IgD-negative memory B cell (primary cell): ENCODE results near the gene C17orf50. TPM values are rescaled to one million over a fixed set of nuclear protein-coding genes. Genes with fewer than 3 reads are reported as not detected.

Experiments
- H3K27ac Mint-ChIP-seq, 3 donors: one replicate each; pipeline ENCODE4 v1.8.0; 2020 to 2022; ENCODE audit warnings: mild to moderate bottlenecking in 3 of 3, mixed read lengths in 3 of 3, moderate library complexity in 1 of 3
- H3K27me3 Mint-ChIP-seq: one replicate; pipeline ENCODE4 v1.8.0; 2021; ENCODE audit warnings: mixed read lengths
- H3K36me3 Mint-ChIP-seq: one replicate; pipeline ENCODE4 v1.8.0; 2020; ENCODE audit warnings: mild to moderate bottlenecking, mixed read lengths
- H3K4me1 Mint-ChIP-seq, 3 donors: one replicate each; pipeline ENCODE4 v1.8.0; 2020 to 2022; ENCODE audit warnings: mixed read lengths in 3 of 3, mild to moderate bottlenecking in 1 of 3
- H3K4me3 Mint-ChIP-seq, 4 donors: one replicate each; pipeline ENCODE4 v1.8.0; 2020 to 2022; ENCODE audit warnings: mild to moderate bottlenecking in 4 of 4, mixed read lengths in 4 of 4, moderate library complexity in 3 of 4
- H3K9me3 Mint-ChIP-seq, 3 donors: one replicate each; pipeline ENCODE4 v1.8.0; 2020 to 2021; ENCODE audit warnings: mixed read lengths in 3 of 3, mild to moderate bottlenecking in 1 of 3
- polyA plus RNA-seq: library from polyadenylated mRNA; unstranded; fragments of 300-500 nt; fragmentation: Illumina TruSeq; gene quantifications from one replicate; pipeline ENCODE4 v1.2.3, GENCODE V29; 2021

Gene C17orf50
- polyA plus RNA-seq, 1 donor from 2014 or later, result not detected

DNA sequence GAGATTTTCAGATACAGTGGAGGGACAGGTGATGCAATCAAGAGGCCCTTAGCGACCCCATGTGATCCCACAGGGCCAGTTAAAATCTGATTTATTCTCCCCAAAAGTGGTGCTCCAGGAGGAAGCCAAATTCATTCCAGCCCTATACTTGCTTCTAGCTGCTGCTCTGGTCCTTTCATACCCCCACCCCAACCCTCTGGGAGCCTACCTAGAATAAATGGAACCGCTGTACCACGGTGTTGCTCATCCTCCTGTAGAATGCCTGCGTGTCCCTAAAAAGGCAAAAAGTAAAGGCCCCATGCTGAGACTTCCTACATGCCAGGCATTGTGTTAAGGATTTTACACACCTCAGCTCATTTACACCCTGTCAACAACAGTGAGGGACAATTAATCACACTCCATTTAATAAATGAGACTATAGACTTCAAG, 31.3 kb upstream of the C17orf50 start:
- Mint-ChIP-seq H3K4me1 (peaks cover 0 to 11% (median 10%) of the 10 kb centered on the region in 3 donors), H3K36me3 (peaks cover 21% of the 10 kb centered on the region), H3K9me3 (no peaks in the 10 kb centered on the region)

DNA sequence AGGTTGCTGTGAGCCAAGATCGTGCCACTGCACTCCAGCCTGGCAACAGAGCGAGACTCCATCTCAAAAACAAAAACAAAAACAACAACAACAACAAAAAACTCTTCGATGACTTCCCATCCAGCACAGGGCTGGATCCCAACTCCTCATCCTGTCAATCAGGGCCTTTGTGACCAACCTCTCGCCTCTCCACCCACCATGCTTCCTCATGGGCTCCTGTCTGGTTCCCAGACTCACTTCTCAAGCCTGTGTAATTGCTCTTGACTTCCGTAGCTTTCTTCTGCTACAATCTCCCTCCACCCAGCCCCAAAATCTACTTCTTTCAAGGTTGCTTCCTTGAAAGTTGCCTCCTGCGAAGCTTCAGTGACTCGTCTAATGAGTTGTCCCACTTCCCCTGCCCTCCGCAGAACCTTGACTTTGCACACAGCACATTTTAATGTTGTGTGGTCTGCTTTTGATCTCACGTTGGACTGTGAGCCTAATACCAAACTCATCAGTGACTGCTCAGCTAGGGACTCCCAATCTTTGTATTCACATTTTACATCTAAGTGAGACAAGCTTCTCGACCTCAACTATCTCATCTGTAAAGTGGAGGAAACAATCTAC, 30.2 kb upstream of the C17orf50 start:
- H3K4me3 Mint-ChIP-seq, result peak overlapping the region in 3 of 4 donors; percentile 65 to 87 (median 82)
- no peak overlapping the region for H3K27ac Mint-ChIP-seq
- H3K36me3 Mint-ChIP-seq, result peaks cover 18% of the 10 kb centered on the region

More for the DNA sequence above, 31.3 kb upstream of the C17orf50 start:
- peaks cover 16% of the 10 kb centered on the region for H3K27me3 Mint-ChIP-seq
- H3K27ac Mint-ChIP-seq, result no peak overlapping the region
- no peak overlapping the region for H3K4me3 Mint-ChIP-seq

GRCh38 chr17:35731239-35731916, 29.3 kb upstream of the C17orf50 start, which contains the start of gene RASL10B:
RASL10B (plus strand) TSS chr17:35731639; CDS start chr17:35735185, 3,546 bp downstream.
- peak within 1 kb of the TSS in 1 of 3 donors; percentile 62 for H3K27ac Mint-ChIP-seq
- peaks cover 18% of the 10 kb centered on the region for H3K36me3 Mint-ChIP-seq
- peaks cover 16% of the 10 kb centered on the region for H3K27me3 Mint-ChIP-seq
- no peaks in the 10 kb centered on the region for H3K9me3 Mint-ChIP-seq
- H3K4me3 Mint-ChIP-seq, result peak within 1 kb of the TSS in 3 of 4 donors; percentile 65 to 87 (median 82)
- H3K4me1 Mint-ChIP-seq, result peaks cover 0 to 11% (median 10%) of the 10 kb centered on the region in 3 donors

More for the DNA sequence above, 30.2 kb upstream of the C17orf50 start:
- Mint-ChIP-seq H3K4me1 (peaks cover 0 to 11% (median 10%) of the 10 kb centered on the region in 3 donors), H3K9me3 (no peaks in the 10 kb centered on the region), H3K27me3 (peaks cover 16% of the 10 kb centered on the region)

GRCh38 chr17:35731917-35732805, 28.5 kb upstream of the C17orf50 start:
- Mint-ChIP-seq H3K36me3 (peaks cover 18% of the 10 kb centered on the region), H3K9me3 (no peaks in the 10 kb centered on the region), H3K27me3 (peaks cover 16% of the 10 kb centered on the region), H3K27ac (peak overlapping the region in 1 of 3 donors; percentile 62), H3K4me3 (peak overlapping the region in 3 of 4 donors; percentile 52 to 81 (median 78)), H3K4me1 (peaks cover 0 to 11% (median 10%) of the 10 kb centered on the region in 3 donors)

GRCh38 chr17:35732806-35733136, 27.9 kb upstream of the C17orf50 start:
- Mint-ChIP-seq H3K4me1 (peaks cover 0 to 11% (median 10%) of the 10 kb centered on the region in 3 donors), H3K36me3 (peaks cover 15% of the 10 kb centered on the region), H3K4me3 (peak overlapping the region in 1 of 4 donors; percentile 81), H3K27me3 (peaks cover 16% of the 10 kb centered on the region), H3K9me3 (no peaks in the 10 kb centered on the region), H3K27ac (no peak overlapping the region)

- H3K4me1 Mint-ChIP-seq, result peaks cover 0 to 11% (median 10%) of the 10 kb centered on the region in 3 donors
- H3K36me3 Mint-ChIP-seq, result peaks cover 14% of the 10 kb centered on the region
- peaks cover 16% of the 10 kb centered on the region for H3K27me3 Mint-ChIP-seq
- no peak overlapping the region for H3K27ac Mint-ChIP-seq
- H3K9me3 Mint-ChIP-seq, result no peaks in the 10 kb centered on the region
- no peak overlapping the region for H3K4me3 Mint-ChIP-seq
Measured at GRCh38 chr17:35733366-35733765, 27.3 kb upstream of the C17orf50 start.

DNA sequence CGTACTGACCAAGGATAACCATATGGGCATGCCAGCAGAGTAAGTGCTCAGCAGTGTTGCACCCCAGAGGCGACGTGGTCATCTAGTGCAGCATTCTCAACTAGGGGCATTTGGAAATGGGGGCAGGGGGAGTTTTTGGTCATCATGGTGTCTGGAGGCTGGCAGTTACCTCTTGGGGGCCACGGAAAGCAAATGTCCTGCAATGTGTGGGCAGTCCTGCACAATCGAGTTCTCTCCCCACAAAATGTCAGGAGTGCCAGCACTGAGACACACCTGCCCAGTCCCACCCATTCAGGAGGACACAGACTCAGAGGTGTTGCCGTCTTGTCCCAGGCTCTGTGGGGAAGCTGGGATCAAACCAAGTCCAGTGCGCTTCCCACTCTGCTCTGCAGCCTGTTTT, 26.3 kb upstream of the C17orf50 start:
- no peak overlapping the region for H3K27ac Mint-ChIP-seq
- H3K4me3 Mint-ChIP-seq, result no peak overlapping the region
- H3K27me3 Mint-ChIP-seq, result peaks cover 16% of the 10 kb centered on the region
- peaks cover 0 to 11% (median 10%) of the 10 kb centered on the region in 3 donors for H3K4me1 Mint-ChIP-seq
- H3K36me3 Mint-ChIP-seq, result peaks cover 11% of the 10 kb centered on the region
- H3K9me3 Mint-ChIP-seq, result no peaks in the 10 kb centered on the region

GRCh38 chr17:35735036-35735805, 25.5 kb upstream of the C17orf50 start:
- peaks cover 7% of the 10 kb centered on the region for H3K36me3 Mint-ChIP-seq
- no peak overlapping the region for H3K4me3 Mint-ChIP-seq
- peaks cover 16% of the 10 kb centered on the region for H3K27me3 Mint-ChIP-seq
- no peaks in the 10 kb centered on the region for H3K9me3 Mint-ChIP-seq
- peaks cover 0 to 10% (median 10%) of the 10 kb centered on the region in 3 donors for H3K4me1 Mint-ChIP-seq
- H3K27ac Mint-ChIP-seq, result no peak overlapping the region

GRCh38 chr17:35736236-35736635, 24.5 kb upstream of the C17orf50 start:
- no peaks in the 10 kb centered on the region for H3K9me3 Mint-ChIP-seq
- peaks cover 0 to under 1% (median 0%) of the 10 kb centered on the region in 3 donors for H3K4me1 Mint-ChIP-seq
- H3K4me3 Mint-ChIP-seq, result no peak overlapping the region
- no peaks in the 10 kb centered on the region for H3K36me3 Mint-ChIP-seq
- H3K27ac Mint-ChIP-seq, result no peak overlapping the region
- peaks cover 11% of the 10 kb centered on the region for H3K27me3 Mint-ChIP-seq

DNA sequence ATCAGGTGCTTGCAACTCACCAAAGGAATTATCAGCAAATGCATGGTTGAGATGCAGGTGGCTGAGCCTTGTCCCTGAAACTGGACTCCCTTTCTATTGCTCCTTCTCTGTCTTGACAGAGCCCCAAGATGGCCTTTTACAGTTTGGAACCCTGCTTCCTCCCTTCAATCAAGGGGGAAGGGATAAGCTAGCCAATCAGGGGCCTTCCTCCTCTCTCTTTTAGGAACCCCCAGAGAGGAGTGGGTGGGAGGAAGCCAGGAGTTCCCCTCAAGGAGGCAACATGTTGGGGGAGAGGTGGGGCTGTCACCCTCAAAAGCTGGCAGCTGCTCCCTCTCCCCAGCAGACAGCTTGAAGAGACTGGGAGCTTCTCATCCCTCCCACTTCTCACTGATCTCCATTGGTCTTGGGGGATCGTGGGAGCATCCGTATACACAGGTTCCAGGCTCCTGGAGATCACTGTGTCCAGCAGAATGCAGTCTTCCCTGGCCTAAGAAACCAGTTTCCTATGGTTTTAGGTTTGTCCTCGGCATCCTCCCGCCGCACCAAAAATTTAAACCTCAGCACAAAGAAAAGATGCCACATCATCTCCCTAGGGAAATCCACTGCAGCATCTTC, 22.1 kb upstream of the C17orf50 start:
- Mint-ChIP-seq H3K27ac (no peak overlapping the region), H3K36me3 (peaks cover 1% of the 10 kb centered on the region), H3K4me1 (peaks cover 1 to 2% (median 2%) of the 10 kb centered on the region in 3 donors), H3K4me3 (no peak overlapping the region), H3K9me3 (no peaks in the 10 kb centered on the region), H3K27me3 (peaks cover 17% of the 10 kb centered on the region)

GRCh38 chr17:35740216-35740615, 20.5 kb upstream of the C17orf50 start:
- no peak overlapping the region for H3K4me3 Mint-ChIP-seq

DNA sequence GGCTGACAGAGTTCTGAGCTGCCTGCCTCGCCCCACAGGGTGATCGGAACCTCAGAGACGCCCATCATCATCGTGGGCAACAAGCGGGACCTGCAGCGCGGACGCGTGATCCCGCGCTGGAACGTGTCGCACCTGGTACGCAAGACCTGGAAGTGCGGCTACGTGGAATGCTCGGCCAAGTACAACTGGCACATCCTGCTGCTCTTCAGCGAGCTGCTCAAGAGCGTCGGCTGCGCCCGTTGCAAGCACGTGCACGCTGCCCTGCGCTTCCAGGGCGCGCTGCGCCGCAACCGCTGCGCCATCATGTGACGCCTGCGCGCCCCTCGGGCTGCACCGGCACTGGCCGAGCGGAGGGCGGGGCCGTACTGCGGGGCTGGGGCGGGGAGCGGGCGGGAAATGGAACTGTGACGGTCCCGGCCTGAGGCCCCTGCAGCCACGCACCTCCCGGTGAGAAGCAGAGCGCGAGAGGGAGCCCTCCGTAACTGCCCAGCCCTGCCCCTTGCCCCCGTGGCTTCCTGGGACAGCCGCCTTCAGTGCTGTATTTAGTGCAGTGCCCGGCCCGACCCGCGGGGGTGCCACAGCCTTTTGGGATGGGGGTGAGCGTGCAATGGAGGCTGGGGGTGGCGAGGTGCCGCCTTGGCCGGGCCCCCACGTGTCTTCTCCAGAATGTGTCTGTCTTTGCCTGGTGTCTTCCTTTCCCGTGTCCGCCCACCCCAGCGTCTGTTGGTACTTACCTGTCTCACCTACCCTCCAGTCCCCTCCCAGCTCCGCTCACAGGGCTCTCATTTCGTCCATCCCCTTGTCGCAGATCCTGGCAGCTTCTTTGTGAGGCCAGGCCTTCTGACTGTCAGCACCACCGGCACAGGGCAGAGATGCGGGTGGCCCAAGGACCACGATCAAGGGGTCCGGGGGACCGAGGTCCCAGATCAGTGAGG, 19.4 kb upstream of the C17orf50 start:
- H3K27me3 Mint-ChIP-seq, result peaks cover 21% of the 10 kb centered on the region
- peaks cover 1% of the 10 kb centered on the region for H3K36me3 Mint-ChIP-seq
- H3K4me3 Mint-ChIP-seq, result peak overlapping the region in 2 of 4 donors; percentile 66 to 72
- H3K27ac Mint-ChIP-seq, result no peak overlapping the region
- H3K4me1 Mint-ChIP-seq, result peaks cover 2 to 4% (median 2%) of the 10 kb centered on the region in 3 donors
- no peaks in the 10 kb centered on the region for H3K9me3 Mint-ChIP-seq

More at GRCh38 chr17:35740216-35740615, 20.5 kb upstream of the C17orf50 start:
- H3K27ac Mint-ChIP-seq, result no peak overlapping the region
- H3K27me3 Mint-ChIP-seq, result peaks cover 21% of the 10 kb centered on the region
- H3K9me3 Mint-ChIP-seq, result no peaks in the 10 kb centered on the region
- peaks cover 1% of the 10 kb centered on the region for H3K36me3 Mint-ChIP-seq
- peaks cover 2 to 4% (median 2%) of the 10 kb centered on the region in 3 donors for H3K4me1 Mint-ChIP-seq

- H3K27me3 Mint-ChIP-seq, result peaks cover 22% of the 10 kb centered on the region
- no peak overlapping the region for H3K27ac Mint-ChIP-seq
- H3K9me3 Mint-ChIP-seq, result no peaks in the 10 kb centered on the region
- peaks cover 2 to 4% (median 4%) of the 10 kb centered on the region in 3 donors for H3K4me1 Mint-ChIP-seq
- peaks cover 1% of the 10 kb centered on the region for H3K36me3 Mint-ChIP-seq
- peak overlapping the region in 1 of 4 donors; percentile 17 for H3K4me3 Mint-ChIP-seq
Measured at GRCh38 chr17:35742496-35742895, 18.2 kb upstream of the C17orf50 start.
